Keratinocyte (primary cell): ENCODE measurements around the gene PNLIPRP3. TPM values are rescaled to one million over a fixed set of nuclear protein-coding genes. Genes with fewer than 3 reads are reported as not detected.

Experiments
- DNase-seq: peaks from one replicate; pipeline ENCODE4 v3.0.0-alpha.2; 2011; ENCODE audit warnings: low read depth, missing footprints, low spot score
- FAIRE-seq: peaks from 2 replicates; lab custom pipeline; 2011; peaks lifted over from hg19 to GRCh38; lab: Jason Lieb, UNC
- H2AFZ ChIP-seq: 2 replicates; pipeline ENCODE4 v1.6.0; 2012; ENCODE audit warnings: low read length, control low read depth, inconsistent platforms; ENCODE audit not compliant: control insufficient read depth
- H3K27ac ChIP-seq: 2 replicates; pipeline ENCODE4 v1.5.1; 2011; ENCODE audit warnings: low read length; ENCODE audit not compliant: control insufficient read depth, insufficient read depth
- H3K27me3 ChIP-seq: 3 replicates; pipeline ENCODE4 v1.6.0; 2011; ENCODE audit warnings: low read length; ENCODE audit not compliant: control insufficient read depth, insufficient read depth; ENCODE audit errors: extremely low read depth
- H3K36me3 ChIP-seq, 2 experiments: 2 replicates in 1 of 2; 3 replicates in 1 of 2; pipeline ENCODE4 v1.5.1; 2011; ENCODE audit warnings: low read length in 2 of 2, mild to moderate bottlenecking in 1 of 2; ENCODE audit not compliant: control insufficient read depth in 2 of 2, insufficient read depth in 2 of 2; ENCODE audit errors: extremely low read depth in 1 of 2
- H3K4me1 ChIP-seq: 3 replicates; pipeline ENCODE4 v1.5.1; 2011; ENCODE audit warnings: low read length; ENCODE audit not compliant: control insufficient read depth, insufficient read depth; ENCODE audit errors: extremely low read depth
- H3K4me2 ChIP-seq: 3 replicates; pipeline ENCODE4 v1.6.0; 2011; ENCODE audit warnings: low read depth, low read length; ENCODE audit not compliant: control insufficient read depth, insufficient read depth; ENCODE audit errors: extremely low read depth
- H3K4me3 ChIP-seq, 3 experiments: fragments of 200-600 bp in 1 of 3; sonication (generic) in 1 of 3; 2 replicates in 2 of 3; 3 replicates in 1 of 3; pipeline ENCODE4 v1.5.1; 2011 to 2016; ENCODE audit warnings: low read length in 3 of 3, mild to moderate bottlenecking in 3 of 3, control low read depth in 2 of 3, inconsistent platforms in 1 of 3, low read depth in 1 of 3, mixed read lengths in 1 of 3, mixed run types in 1 of 3, moderate library complexity in 1 of 3; ENCODE audit not compliant: control insufficient read depth in 2 of 3, insufficient read depth in 2 of 3; ENCODE audit errors: extremely low read depth in 1 of 3
- H3K79me2 ChIP-seq: 2 replicates; pipeline ENCODE4 v1.6.0; 2012; ENCODE audit warnings: low read length; ENCODE audit not compliant: control insufficient read depth, insufficient read depth
- H3K9ac ChIP-seq: 3 replicates; pipeline ENCODE4 v1.6.0; 2011; ENCODE audit warnings: low read length; ENCODE audit not compliant: control insufficient read depth, insufficient read depth; ENCODE audit errors: extremely low read depth
- H3K9me1 ChIP-seq: 3 replicates; pipeline ENCODE4 v1.6.0; 2011; ENCODE audit warnings: low read length; ENCODE audit not compliant: control insufficient read depth, insufficient read depth; ENCODE audit errors: extremely low read depth
- H3K9me3 ChIP-seq: 2 replicates; pipeline ENCODE4 v1.5.1; 2012; ENCODE audit warnings: low read depth, low read length; ENCODE audit not compliant: control insufficient read depth
- H4K20me1 ChIP-seq: 3 replicates; pipeline ENCODE4 v1.6.0; 2011; ENCODE audit warnings: low read length; ENCODE audit not compliant: control insufficient read depth, insufficient read depth; ENCODE audit errors: extremely low read depth
- CTCF ChIP-seq, 3 experiments: IDR thresholded peaks in 1 of 3; conservative IDR thresholded peaks in 1 of 3; optimal IDR thresholded peaks in 1 of 3; 2 replicates in 2 of 3; 3 replicates in 1 of 3; pipeline versions ENCODE3 to v1.5.1; 2011; ENCODE audit warnings: low read length in 3 of 3, mild to moderate bottlenecking in 3 of 3, moderate library complexity in 2 of 3, control low read depth in 1 of 3, inconsistent platforms in 1 of 3; ENCODE audit not compliant: insufficient read depth in 2 of 3; ENCODE audit errors: extremely low read depth in 1 of 3
- EZH2 ChIP-seq: IDR thresholded peaks from one replicate; pipeline ENCODE4 v1.6.1; 2012; ENCODE audit warnings: inconsistent platforms, mild to moderate bottlenecking, low read length, moderate library complexity
- dilution Hi-C: fragments of 300-500 bp; cut with MboI; formaldehyde crosslinking; loops from one replicate; pipeline ENCODE4 v1.7.0; 2020; ENCODE audit warnings: low sequenced_read_pairs; ENCODE audit not compliant: extremely low pct_ligation_motif_present
- polyA plus RNA-seq, 5 experiments: library from polyadenylated mRNA; depleted of rRNA in 3 of 5; stranded (reverse) in 3 of 5; stranded (forward) in 1 of 5; unstranded in 1 of 5; fragments of >200 nt; gene quantifications; 1 replicate in 1 of 5; 2 replicates in 3 of 5; 3 replicates in 1 of 5; pipeline versions ENCODE4 v1.2.1 to v1.2.3, GENCODE V29; 2011 to 2012; ENCODE audit warnings: missing spikeins in 2 of 5, low read depth in 1 of 5, low replicate concordance in 1 of 5

The PNLIPRP3 gene
- polyA plus RNA-seq, 1 donor (not counting 4 experiments of a cell fraction or from before 2014, with no cell fraction given), result 117 TPM

GRCh38 chr10:116421815-116422214 is 5.8 kb upstream of the PNLIPRP3 start:
- FAIRE-seq (peak; percentile 70), DNase-seq (no peak)
- peak overlapping the region; percentile 15 for H3K27ac ChIP-seq
- H3K79me2 ChIP-seq, result no peaks in the 10 kb centered on the region
- no peaks in the 10 kb centered on the region for H3K27me3 ChIP-seq
- no peaks in the 10 kb centered on the region for H3K36me3 ChIP-seq
- dilution Hi-C loops, result no loop called here
- no peak overlapping the region for H3K4me3 ChIP-seq
- no peaks in the 10 kb centered on the region for H3K9me3 ChIP-seq
- H3K4me2 ChIP-seq, result peak overlapping the region; percentile 11
- H3K4me1 ChIP-seq, result peaks cover 57% of the 10 kb centered on the region
- no peaks in the 10 kb centered on the region for H3K9me1 ChIP-seq
- no peak overlapping the region for H3K9ac ChIP-seq
- H4K20me1 ChIP-seq, result no peaks in the 10 kb centered on the region
- TF ChIP-seq EZH2 (no peak), CTCF (optimal IDR thresholded peaks at IDR 0.05 in 1 of 3, IDR thresholded peaks at IDR 0.05 in 1 of 3, conservative IDR thresholded peaks at IDR 0.05 in 1 of 3; ENCODE audit: extremely low read depth in 1 of 3, insufficient read depth in 2 of 3, low read length in 3 of 3) (no peak)
- H2AFZ ChIP-seq, result no peak overlapping the region

- H3K4me3 ChIP-seq, result peak overlapping the region; percentile 63 to 87 (median 79)
- peaks cover 43% of the 10 kb centered on the region for H3K4me1 ChIP-seq
- H3K4me2 ChIP-seq, result peak overlapping the region; percentile 94
- H3K9me3 ChIP-seq, result no peaks in the 10 kb centered on the region
- no peak for TF ChIP-seq EZH2
- H2AFZ ChIP-seq, result no peak overlapping the region
- FAIRE-seq (no peak), DNase-seq (no peak)
- no peaks in the 10 kb centered on the region for H3K27me3 ChIP-seq
- peaks cover 5 to 15% of the 10 kb centered on the region in 2 experiments for H3K36me3 ChIP-seq
- no peaks in the 10 kb centered on the region for H3K9me1 ChIP-seq
- H3K79me2 ChIP-seq, result peaks cover 64% of the 10 kb centered on the region
- dilution Hi-C loops, result no loop called here
- peak overlapping the region; percentile 90 for H3K9ac ChIP-seq
- no peaks in the 10 kb centered on the region for H4K20me1 ChIP-seq
- peak overlapping the region; percentile 98 for H3K27ac ChIP-seq
Measured at GRCh38 chr10:116429288-116429977, 1.8 kb downstream of the PNLIPRP3 start.
